ENCODE data around the gene KCTD11.

DNA sequence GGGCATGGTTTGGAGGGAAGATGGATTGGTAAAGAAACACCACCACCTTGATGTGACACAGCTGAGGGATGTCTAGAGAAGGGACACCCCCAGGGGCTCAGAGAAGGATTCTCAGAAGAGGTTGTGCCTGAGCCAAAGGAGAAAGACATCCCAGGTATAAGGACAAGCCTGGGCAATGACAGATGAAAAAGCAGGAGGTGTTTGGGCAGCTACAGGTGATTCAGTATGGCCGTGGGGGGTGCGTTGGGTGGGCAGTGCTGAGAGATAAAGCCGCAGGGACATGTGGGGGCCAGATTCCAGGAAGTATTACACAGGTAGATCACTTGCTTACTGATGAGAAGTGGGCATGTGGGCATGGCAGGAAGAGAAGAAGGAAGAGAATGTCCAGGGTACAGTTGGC is 9.9 kb downstream of the KCTD11 start:
- TF ChIP-seq, protein P1, sequence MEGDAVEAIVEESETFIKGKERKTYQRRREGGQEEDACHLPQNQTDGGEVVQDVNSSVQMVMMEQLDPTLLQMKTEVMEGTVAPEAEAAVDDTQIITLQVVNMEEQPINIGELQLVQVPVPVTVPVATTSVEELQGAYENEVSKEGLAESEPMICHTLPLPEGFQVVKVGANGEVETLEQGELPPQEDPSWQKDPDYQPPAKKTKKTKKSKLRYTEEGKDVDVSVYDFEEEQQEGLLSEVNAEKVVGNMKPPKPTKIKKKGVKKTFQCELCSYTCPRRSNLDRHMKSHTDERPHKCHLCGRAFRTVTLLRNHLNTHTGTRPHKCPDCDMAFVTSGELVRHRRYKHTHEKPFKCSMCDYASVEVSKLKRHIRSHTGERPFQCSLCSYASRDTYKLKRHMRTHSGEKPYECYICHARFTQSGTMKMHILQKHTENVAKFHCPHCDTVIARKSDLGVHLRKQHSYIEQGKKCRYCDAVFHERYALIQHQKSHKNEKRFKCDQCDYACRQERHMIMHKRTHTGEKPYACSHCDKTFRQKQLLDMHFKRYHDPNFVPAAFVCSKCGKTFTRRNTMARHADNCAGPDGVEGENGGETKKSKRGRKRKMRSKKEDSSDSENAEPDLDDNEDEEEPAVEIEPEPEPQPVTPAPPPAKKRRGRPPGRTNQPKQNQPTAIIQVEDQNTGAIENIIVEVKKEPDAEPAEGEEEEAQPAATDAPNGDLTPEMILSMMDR (IDR thresholded peaks at IDR 0.05), result no peak
- TF ChIP-seq EZH2 (IDR thresholded peaks at IDR 0.05; ENCODE audit: borderline replicate concordance, insufficient read depth, low read depth, low read length, poor library complexity, severe bottlenecking), result no peak
